CD4-positive, alpha-beta memory T cell (primary cell): ENCODE results near the gene CHRDL2. TPM values are rescaled to one million over a fixed set of nuclear protein-coding genes. Genes with fewer than 3 reads are reported as not detected.
"Not testable (repeated sequence)": the region's sequence is repeated elsewhere in the genome, so short reads cannot be mapped to it uniquely, and the experiment has no call there.

Source experiments
- CTCF ChIA-PET: fragments of 350-600 bp; sonication (Branson Sonifier 250); formaldehyde crosslinking; loops from one replicate; lab custom pipeline; 2021; ENCODE audit warnings: inconsistent platforms; ENCODE audit not compliant: partially characterized antibody; lab: Charles Lee
- POLR2A ChIA-PET: fragments of 350-600 bp; sonication (Branson Sonifier 250); formaldehyde crosslinking; loops from one replicate; lab custom pipeline; 2021; ENCODE audit not compliant: partially characterized antibody; lab: Charles Lee
- DNase-seq, 5 donors: peaks; one replicate each; pipeline versions ENCODE4 v3.0.0 to v3.0.0-alpha.2; 2020 to 2022; ENCODE audit warnings: mixed read lengths in 1 of 5
- H3K27ac ChIP-seq: one replicate; pipeline ENCODE4 v1.7.0; 2013; ENCODE audit warnings: low read depth, low read length
- H3K27me3 ChIP-seq: 2 replicates; pipeline ENCODE4 v1.7.0; 2013; ENCODE audit warnings: mild to moderate bottlenecking, low read length, moderate library complexity; ENCODE audit not compliant: insufficient read depth
- H3K36me3 ChIP-seq: 2 replicates; pipeline ENCODE4 v1.7.0; 2013; ENCODE audit warnings: mild to moderate bottlenecking, low read length, moderate library complexity; ENCODE audit not compliant: insufficient read depth
- H3K4me1 ChIP-seq: 2 replicates; pipeline ENCODE4 v1.7.0; 2013; ENCODE audit warnings: mild to moderate bottlenecking, low read length, moderate library complexity; ENCODE audit not compliant: insufficient read depth
- H3K4me3 ChIP-seq, 2 donors: one replicate each; pipeline ENCODE4 v1.7.0; 2013; ENCODE audit warnings: low read length in 2 of 2, mild to moderate bottlenecking in 1 of 2
- H3K9me3 ChIP-seq, 2 donors: one replicate each; pipeline ENCODE4 v1.7.0; 2013; ENCODE audit warnings: low read length in 2 of 2, control low read depth in 1 of 2; ENCODE audit not compliant: control insufficient read depth in 1 of 2
- H3K27ac Mint-ChIP-seq, 7 donors: one replicate each; pipeline ENCODE4 v1.8.0; 2020 to 2021; ENCODE audit warnings: mixed read lengths in 7 of 7, mild to moderate bottlenecking in 6 of 7, inconsistent platforms in 3 of 7, moderate library complexity in 3 of 7
- H3K27me3 Mint-ChIP-seq, 2 donors: one replicate each; pipeline ENCODE4 v1.8.0; 2020 to 2021; ENCODE audit warnings: mixed read lengths in 2 of 2
- H3K36me3 Mint-ChIP-seq, 2 donors: one replicate each; pipeline ENCODE4 v1.8.0; 2020 to 2021; ENCODE audit warnings: mixed read lengths in 2 of 2, inconsistent platforms in 1 of 2, mild to moderate bottlenecking in 1 of 2
- H3K4me1 Mint-ChIP-seq, 4 donors: one replicate each; pipeline ENCODE4 v1.8.0; 2020 to 2021; ENCODE audit warnings: mixed read lengths in 4 of 4, mild to moderate bottlenecking in 1 of 4
- H3K4me3 Mint-ChIP-seq, 8 donors: one replicate each; pipeline ENCODE4 v1.8.0; 2020 to 2021; ENCODE audit warnings: mixed read lengths in 8 of 8, mild to moderate bottlenecking in 7 of 8, moderate library complexity in 6 of 8, inconsistent platforms in 3 of 8
- H3K9me3 Mint-ChIP-seq, 8 donors: one replicate each; pipeline ENCODE4 v1.8.0; 2020 to 2021; ENCODE audit warnings: mixed read lengths in 8 of 8, mild to moderate bottlenecking in 5 of 8, inconsistent platforms in 3 of 8, moderate library complexity in 1 of 8
- intact Hi-C: fragments of 100-400 bp; cut with micrococcal nuclease; formaldehyde crosslinking; loops from one replicate; pipeline ENCODE4 v1.15.1; 2023
- polyA plus RNA-seq, 2 donors: library from polyadenylated mRNA; unstranded; fragments of 300-500 nt; fragmentation: Illumina TruSeq; gene quantifications; one replicate each; pipeline ENCODE4 v1.2.3, GENCODE V29; 2021
- total RNA-seq, 2 experiments: library from RNA; stranded (reverse); gene quantifications; one replicate each; pipeline ENCODE4 v1.2.3, GENCODE V29; 2021

CHRDL2 gene
- total and polyA plus RNA-seq, 4 experiments from 2014 or later: not detected

DNA sequence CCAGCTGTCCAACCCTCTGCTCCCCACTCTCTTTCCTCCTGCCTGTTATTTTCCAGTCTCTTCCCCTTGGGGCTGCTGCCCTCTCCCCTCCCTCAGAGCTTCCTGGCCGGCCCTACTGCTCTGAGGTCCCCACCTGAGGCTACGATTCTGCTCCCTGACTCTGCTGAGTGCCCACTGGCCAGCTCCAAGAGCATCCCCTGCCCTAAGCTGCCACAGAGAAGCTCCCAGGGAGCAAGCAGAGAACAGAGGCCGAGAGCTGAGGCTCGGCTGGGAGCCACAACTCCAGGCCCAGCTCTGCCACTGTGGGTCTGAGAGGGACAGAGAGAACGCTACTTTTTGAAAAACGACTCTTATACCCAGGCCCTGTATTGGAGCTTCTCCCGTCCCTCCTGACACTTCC is 61.1 kb downstream of the CHRDL2 start:
- Mint-ChIP-seq H3K27me3 (no peaks in the 10 kb centered on the region), H3K27ac (no peak overlapping the region), H3K4me3 (no peak overlapping the region), H3K4me1 (no peaks in the 10 kb centered on the region), H3K9me3 (peaks cover 0 to 3% (median 0%) of the 10 kb centered on the region in 8 donors), H3K36me3 (peaks cover 0 to 3% of the 10 kb centered on the region in 2 donors)
- ChIA-PET POLR2A (no interaction called here), CTCF (interaction anchor here (0.6 kb wide), 1 partner anchor 41 kb away, joined by 3 read pairs; no protein-coding TSS in a partner anchor)
- Histone ChIP-seq H3K9me3 (no peaks in the 10 kb centered on the region), H3K36me3 (no peaks in the 10 kb centered on the region), H3K4me1 (no peaks in the 10 kb centered on the region), H3K27ac (no peak overlapping the region), H3K4me3 (no peak overlapping the region), H3K27me3 (no peaks in the 10 kb centered on the region)
- no peak for DNase-seq
- intact Hi-C loops: no loop called here

DNA sequence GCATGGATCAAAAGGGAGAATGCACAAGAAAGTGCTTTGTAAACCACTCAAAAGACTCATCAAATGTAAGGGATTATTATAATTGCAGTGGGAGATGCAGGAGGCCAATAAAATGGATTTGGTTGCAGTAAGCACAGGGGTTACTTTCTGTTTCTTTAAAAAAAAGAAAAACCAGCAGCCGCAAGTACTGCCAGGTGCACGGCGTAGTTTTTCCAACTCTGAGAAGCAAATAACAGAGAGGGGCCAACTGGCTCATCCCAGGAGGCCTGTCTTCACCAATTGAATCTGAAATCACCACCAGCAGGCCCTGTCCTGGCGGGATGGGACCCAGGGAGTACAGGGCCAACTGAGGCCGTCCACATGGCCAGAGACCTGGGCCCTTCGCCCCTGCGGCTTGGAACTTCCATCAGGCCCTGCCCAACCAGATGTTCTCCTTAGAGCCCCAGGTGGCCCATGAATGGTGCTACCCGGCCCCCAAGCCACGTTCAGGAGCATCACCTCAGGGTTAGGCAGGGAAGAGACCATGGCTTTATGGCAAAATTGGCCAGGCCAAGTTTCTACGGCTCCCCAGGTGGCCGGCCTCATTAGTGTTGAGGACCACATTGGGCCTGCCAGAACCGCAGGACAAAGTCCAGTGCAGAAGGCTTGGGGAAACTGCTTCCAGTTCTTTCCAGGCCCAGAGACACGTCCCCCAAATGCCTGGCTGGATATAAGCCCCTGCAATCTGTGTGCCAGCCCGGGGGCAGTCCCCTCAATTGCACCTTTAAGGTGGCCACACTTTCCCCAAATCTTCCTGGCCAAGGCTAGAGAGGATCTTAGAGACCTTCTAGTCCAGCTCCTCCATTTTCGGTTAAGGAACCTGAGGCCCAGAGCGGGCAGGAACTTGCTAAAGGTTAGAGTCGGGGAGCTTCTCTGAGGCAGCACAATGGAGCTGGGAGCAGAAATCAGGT is 61.7 kb downstream of the CHRDL2 start:
- no peaks in the 10 kb centered on the region for H3K9me3 ChIP-seq
- Mint-ChIP-seq H3K4me3 (no peak overlapping the region), H3K27me3 (no peaks in the 10 kb centered on the region), H3K36me3 (peaks cover 0 to 3% of the 10 kb centered on the region in 2 donors), H3K9me3 (peaks cover 0 to 3% (median 0%) of the 10 kb centered on the region in 8 donors), H3K4me1 (no peaks in the 10 kb centered on the region), H3K27ac (no peak overlapping the region)
- no peak for DNase-seq
- no peaks in the 10 kb centered on the region for H3K4me1 ChIP-seq
- no peaks in the 10 kb centered on the region for H3K27me3 ChIP-seq
- intact Hi-C loops: no loop called here
- ChIA-PET POLR2A (no interaction called here), CTCF (no interaction called here)
- H3K4me3 ChIP-seq: no peak overlapping the region
- H3K27ac ChIP-seq: no peak overlapping the region
- H3K36me3 ChIP-seq: no peaks in the 10 kb centered on the region

DNA sequence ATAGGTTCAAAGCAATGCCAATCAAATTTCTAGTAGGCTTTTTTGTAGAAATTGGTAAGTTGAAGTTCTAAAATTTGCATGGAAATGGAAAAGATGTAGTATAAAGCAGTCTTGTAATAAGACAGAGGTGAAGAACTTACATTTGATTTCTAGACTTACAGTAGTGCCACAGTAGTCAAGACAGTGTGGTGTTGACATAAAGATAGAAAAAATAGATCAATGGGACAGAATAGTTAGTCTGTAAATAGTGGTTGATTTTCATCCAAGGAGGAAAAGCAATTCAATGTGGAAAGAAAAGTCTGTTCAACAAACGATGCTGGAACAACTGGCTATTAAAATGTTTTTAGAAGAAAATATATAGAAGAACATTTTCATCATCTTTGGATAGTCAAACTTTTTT is 67.9 kb downstream of the CHRDL2 start:
- Mint-ChIP-seq H3K4me3 (no peak overlapping the region), H3K27ac (no peak overlapping the region), H3K9me3 (peaks cover 0 to 17% (median 9%) of the 10 kb centered on the region in 8 donors), H3K36me3 (peaks cover 16 to 40% of the 10 kb centered on the region in 2 donors), H3K27me3 (no peaks in the 10 kb centered on the region), H3K4me1 (no peaks in the 10 kb centered on the region)
- Histone ChIP-seq H3K27ac (no peak overlapping the region), H3K9me3 (no peaks in the 10 kb centered on the region), H3K4me1 (no peaks in the 10 kb centered on the region), H3K4me3 (no peak overlapping the region), H3K36me3 (no peaks in the 10 kb centered on the region), H3K27me3 (no peaks in the 10 kb centered on the region)
- ChIA-PET CTCF (no interaction called here), POLR2A (no interaction called here)
- DNase-seq: no peak
- intact Hi-C loops: no loop called here

DNA sequence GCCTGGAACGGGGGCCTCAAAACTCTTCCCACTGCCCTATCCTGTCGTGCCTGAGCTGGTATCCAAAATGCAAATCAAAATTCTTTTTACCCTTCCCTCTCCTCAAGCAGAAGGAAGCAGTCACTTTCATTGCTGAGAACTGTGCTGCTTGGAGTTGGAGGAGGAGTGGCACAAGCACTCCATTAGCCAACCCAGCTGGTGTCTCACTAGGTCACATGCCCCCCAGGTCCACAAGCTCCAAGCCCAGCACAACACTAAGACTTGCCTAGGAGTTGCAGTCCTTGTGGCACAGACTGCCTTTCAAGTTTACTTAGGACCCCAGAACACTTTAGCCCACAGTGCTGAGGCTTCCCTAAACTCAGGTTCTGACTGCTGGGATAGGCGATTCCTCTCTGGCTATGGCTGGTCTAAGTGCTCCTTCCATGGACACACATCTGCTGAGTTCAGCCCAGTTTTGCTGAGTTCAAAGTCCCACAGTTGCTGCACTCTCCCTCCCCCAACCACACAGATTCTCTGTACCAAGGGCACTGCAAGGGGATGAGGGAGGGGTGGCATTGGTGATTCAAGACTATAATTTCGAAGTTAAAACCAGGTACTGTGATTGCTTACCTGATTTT is 68.6 kb downstream of the CHRDL2 start:
- H3K4me3 ChIP-seq: no peak overlapping the region
- H3K9me3 ChIP-seq: no peaks in the 10 kb centered on the region
- CTCF ChIA-PET: interaction anchor here (2.1 kb wide), 1 partner anchor 77 kb away, joined by 4 read pairs; no protein-coding TSS in a partner anchor
- peak overlapping the region in 2 of 7 donors; percentile 2 to 30 for H3K27ac Mint-ChIP-seq
- no peak overlapping the region for H3K27ac ChIP-seq
- no peaks in the 10 kb centered on the region for H3K4me1 Mint-ChIP-seq
- intact Hi-C loops: no loop called here
- DNase-seq: peak in 1 of 5 donors; percentile 39
- H3K27me3 Mint-ChIP-seq: no peaks in the 10 kb centered on the region
- peaks cover 18 to 46% of the 10 kb centered on the region in 2 donors for H3K36me3 Mint-ChIP-seq
- POLR2A ChIA-PET: no interaction called here
- H3K4me3 Mint-ChIP-seq: no peak overlapping the region
- H3K36me3 ChIP-seq: no peaks in the 10 kb centered on the region
- H3K27me3 ChIP-seq: no peaks in the 10 kb centered on the region
- H3K4me1 ChIP-seq: no peaks in the 10 kb centered on the region
- H3K9me3 Mint-ChIP-seq: peaks cover 0 to 21% (median 9%) of the 10 kb centered on the region in 8 donors

DNA sequence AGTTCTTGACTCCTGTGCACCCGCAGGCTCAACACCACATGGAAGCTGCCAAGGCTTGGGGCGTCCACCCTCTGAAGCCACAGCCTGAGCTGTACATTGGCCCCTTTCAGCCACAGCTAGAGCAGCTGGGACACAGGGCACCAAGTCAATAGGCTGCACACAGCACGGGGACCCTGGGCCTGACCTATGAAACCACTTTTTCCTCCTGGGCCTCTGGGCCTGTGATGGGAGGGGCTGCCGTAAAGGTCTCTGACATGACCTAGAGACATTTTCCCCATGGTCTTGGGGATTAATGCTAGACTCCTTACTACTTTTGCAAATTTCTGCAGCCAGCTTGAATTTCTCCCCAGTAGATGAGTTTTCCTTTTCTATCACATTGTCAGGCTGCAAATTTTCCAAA is 72.1 kb downstream of the CHRDL2 start:
- H3K4me3 ChIP-seq, H3K4me3 Mint-ChIP-seq, H3K27me3 ChIP-seq, DNase-seq, POLR2A ChIA-PET, H3K4me1 ChIP-seq, CTCF ChIA-PET, H3K27me3 Mint-ChIP-seq, H3K36me3 ChIP-seq, intact Hi-C loops, H3K27ac Mint-ChIP-seq, H3K9me3 ChIP-seq, H3K4me1 Mint-ChIP-seq, H3K27ac ChIP-seq: not testable (repeated sequence)
- Mint-ChIP-seq H3K36me3 (peaks cover 19 to 55% of the 10 kb centered on the region in 2 donors), H3K9me3 (peaks cover 0 to 21% (median 9%) of the 10 kb centered on the region in 8 donors)

DNA sequence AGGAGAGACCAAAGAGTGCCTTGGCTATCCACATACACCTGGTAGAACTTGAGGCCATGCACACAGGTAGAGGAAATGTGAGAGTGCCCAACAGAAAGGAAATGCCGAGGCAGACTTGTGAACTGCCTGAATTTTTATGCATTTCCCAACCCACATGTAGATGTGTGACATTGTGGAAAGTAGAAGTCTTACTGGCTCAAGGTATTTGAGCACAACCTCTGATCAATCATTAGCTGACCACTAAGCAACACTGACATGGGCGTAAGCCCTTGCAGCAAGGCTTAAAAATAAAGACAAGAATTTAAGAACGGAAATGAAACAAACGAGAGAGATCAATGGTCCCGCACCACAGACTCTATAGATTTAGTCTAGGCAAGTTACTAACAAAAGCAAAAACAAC is 76.2 kb downstream of the CHRDL2 start:
- no peak overlapping the region for H3K27ac ChIP-seq
- no peaks in the 10 kb centered on the region for H3K36me3 ChIP-seq
- CTCF ChIA-PET: no interaction called here
- Mint-ChIP-seq H3K4me1 (peaks cover 0 to 2% (median 0%) of the 10 kb centered on the region in 4 donors), H3K9me3 (peaks cover 0 to 11% (median 6%) of the 10 kb centered on the region in 8 donors), H3K27ac (no peak overlapping the region), H3K36me3 (peaks cover 34 to 68% of the 10 kb centered on the region in 2 donors), H3K27me3 (no peaks in the 10 kb centered on the region), H3K4me3 (no peak overlapping the region)
- intact Hi-C loops: no loop called here
- POLR2A ChIA-PET: no interaction called here
- no peak overlapping the region for H3K4me3 ChIP-seq
- no peak for DNase-seq
- no peaks in the 10 kb centered on the region for H3K4me1 ChIP-seq
- no peaks in the 10 kb centered on the region for H3K9me3 ChIP-seq
- H3K27me3 ChIP-seq: no peaks in the 10 kb centered on the region

DNA sequence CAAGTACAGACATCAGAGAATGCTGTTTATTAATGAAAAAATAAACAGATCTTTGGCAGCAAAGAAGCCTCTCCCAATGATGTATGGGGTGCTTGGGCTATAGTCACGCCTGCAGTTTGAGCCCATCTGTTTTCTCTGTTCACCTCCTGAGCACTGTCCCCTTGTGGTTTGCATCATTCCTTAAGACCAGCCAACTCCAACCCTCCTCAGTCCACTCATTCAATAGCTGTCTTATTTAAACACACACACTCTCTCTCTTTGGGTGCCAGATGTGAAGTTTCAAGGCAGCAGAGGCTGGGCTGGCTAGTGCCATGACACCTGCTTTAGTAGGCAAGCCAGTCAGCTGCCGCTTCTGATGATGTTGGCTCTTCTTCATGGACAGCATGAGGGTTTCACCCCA is 80.7 kb downstream of the CHRDL2 start:
- Histone ChIP-seq H3K4me1 (no peaks in the 10 kb centered on the region), H3K36me3 (no peaks in the 10 kb centered on the region), H3K4me3 (no peak overlapping the region), H3K27ac (no peak overlapping the region), H3K27me3 (no peaks in the 10 kb centered on the region), H3K9me3 (no peaks in the 10 kb centered on the region)
- intact Hi-C loops: no loop called here
- H3K27ac Mint-ChIP-seq: peak overlapping the region in 1 of 7 donors; percentile 1
- H3K36me3 Mint-ChIP-seq: peaks cover 47 to 57% of the 10 kb centered on the region in 2 donors
- no peak overlapping the region for H3K4me3 Mint-ChIP-seq
- H3K9me3 Mint-ChIP-seq: no peaks in the 10 kb centered on the region
- ChIA-PET CTCF (no interaction called here), POLR2A (no interaction called here)
- H3K4me1 Mint-ChIP-seq: no peaks in the 10 kb centered on the region
- DNase-seq: no peak
- H3K27me3 Mint-ChIP-seq: no peaks in the 10 kb centered on the region
